Stimulated activated CD8-positive, alpha-beta memory T cell treated with anti-CD3 and anti-CD28 coated beads, Interleukin-4, amount 100 ng/mL, for 1 hour (primary cell): Measurements from ENCODE around the gene PASD1.
"Not testable (repeated sequence)": the region's sequence is repeated elsewhere in the genome, so short reads cannot be mapped to it uniquely, and the experiment has no call there.

Experiments used
- DNase-seq, 2 donors: peaks; one replicate each; pipeline ENCODE4 v3.0.0-alpha.2; 2020; ENCODE audit warnings: low read depth in 2 of 2, low spot score in 1 of 2

The PASD1 gene

GRCh38 chrX:151621422-151621821 lies 57.9 kb downstream of the PASD1 start:
- no peak for DNase-seq

GRCh38 chrX:151624677-151625076 lies 61.2 kb downstream of the PASD1 start:
- DNase-seq, result no peak

DNA sequence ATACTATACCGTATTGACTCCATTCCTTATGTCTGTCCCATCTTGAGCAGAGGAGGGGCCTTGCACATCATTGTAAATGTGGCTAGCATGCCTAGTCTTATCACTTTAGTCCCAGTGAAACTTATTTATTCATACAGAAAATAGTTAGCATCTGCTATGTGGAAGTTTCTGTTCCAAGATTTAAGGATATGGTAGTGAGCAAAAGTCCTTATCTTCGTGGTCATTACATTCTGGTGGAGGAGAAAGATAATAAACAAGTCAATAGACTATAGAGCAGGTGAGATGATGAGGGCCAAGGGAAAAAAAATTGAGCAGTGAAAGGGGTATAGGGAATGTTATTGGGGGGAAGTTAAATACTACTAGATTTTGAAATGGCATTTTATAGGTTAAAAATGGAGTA lies 68.3 kb downstream of the PASD1 start:
- no peak for DNase-seq

- DNase-seq, result no peak
Measured at GRCh38 chrX:151633157-151633556, 69.7 kb downstream of the PASD1 start.

- no peak for DNase-seq
Measured at GRCh38 chrX:151634937-151635336, 71.5 kb downstream of the PASD1 start.

GRCh38 chrX:151641564-151641963 lies 78.1 kb downstream of the PASD1 start:
- DNase-seq, result no peak

GRCh38 chrX:151675121-151675746 lies 111.8 kb downstream of the PASD1 start:
- DNase-seq, result no peak

DNA sequence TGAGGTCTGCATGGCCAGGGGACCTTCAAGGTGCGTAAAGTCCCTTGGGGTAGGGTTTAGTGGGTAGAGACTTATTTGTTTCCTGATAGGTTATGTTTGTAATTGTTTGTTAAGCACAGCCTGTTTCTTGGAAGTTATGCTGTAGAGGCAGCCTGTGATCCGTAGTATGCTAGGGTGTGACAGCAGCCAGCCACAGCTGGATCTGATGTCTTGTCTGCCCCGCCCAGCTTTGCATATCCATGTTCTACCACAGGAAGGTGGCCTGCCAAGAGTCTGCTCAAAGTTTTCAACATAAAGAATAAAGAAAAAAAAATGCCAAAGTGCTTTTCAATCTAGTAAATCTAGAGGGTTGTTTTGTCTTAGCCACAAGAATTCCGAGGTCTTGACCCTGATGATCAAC lies 112.7 kb downstream of the PASD1 start:
- DNase-seq, result no peak

GRCh38 chrX:151679798-151680402 lies 116.4 kb downstream of the PASD1 start:
- DNase-seq, result no peak

GRCh38 chrX:151680805-151681204 lies 117.3 kb downstream of the PASD1 start:
- peak; percentile 7 to 12 for DNase-seq

DNA sequence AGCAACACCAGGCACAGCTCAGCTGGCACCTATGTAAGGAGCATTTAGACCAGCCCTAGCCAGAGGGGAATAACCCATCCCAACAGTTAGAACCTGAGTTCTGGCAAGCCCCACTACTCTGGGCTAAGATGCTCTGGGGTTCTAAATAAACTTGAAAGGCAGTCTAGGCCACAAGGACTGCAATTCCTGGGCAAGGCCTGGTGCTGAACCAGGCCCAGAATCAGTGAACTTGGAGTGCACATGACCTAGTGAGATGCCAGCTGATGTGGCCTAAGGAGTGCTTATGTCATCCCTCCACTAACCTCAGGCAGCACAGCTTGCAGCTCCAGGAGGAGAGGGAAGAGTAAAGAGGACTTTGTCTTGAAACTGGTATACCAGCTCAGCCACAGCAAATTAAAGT lies 124.2 kb downstream of the PASD1 start:
- no peak for DNase-seq

DNA sequence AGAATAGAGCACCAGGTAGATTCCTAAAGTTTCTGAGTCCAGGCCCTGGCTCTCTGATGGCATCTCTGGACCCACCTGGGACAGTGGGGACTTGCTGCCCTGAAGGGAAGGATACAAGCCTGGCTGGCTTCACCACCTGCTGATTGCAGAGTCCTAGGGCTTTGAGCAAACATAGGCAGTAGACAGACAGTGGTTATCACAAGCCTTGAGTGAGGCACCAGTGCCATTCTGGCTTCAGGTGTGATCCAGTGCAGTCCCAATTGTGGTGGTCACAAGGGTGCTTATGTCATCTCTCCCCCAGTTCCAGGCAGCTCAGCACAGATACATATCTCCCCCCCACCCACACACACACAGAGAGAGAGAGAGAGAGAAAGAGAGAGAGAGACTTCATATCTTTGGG lies 125.2 kb downstream of the PASD1 start:
- no peak for DNase-seq

DNA sequence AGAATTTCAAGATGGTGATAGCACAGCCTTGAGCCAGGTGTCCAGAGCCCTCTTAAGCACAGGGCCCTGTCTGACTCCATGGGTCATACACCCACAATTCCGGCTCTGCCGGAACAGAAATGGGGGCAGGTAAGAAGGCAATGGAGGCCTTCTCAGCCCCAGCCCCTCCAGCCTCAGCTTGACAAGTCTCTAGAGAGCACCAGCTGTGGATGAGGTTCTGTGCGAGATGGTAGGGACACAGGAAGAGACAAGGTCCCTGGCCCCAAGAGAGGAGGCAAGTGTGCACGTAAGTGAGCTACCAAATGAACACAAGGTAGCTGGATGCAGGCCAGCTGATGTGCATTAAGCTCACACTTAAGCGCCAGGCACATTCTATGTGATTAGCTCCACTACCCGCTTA lies 129.3 kb downstream of the PASD1 start:
- DNase-seq, result no peak

- DNase-seq, result no peak
Measured at GRCh38 chrX:151694121-151694520, 130.6 kb downstream of the PASD1 start.

- DNase-seq, result no peak
Measured at GRCh38 chrX:151694661-151695582, 131.4 kb downstream of the PASD1 start, which contains the start of gene PRRG3. PRRG3 (plus strand) TSS chrX:151695458; CDS start chrX:151698815, 3,357 bp downstream.

- DNase-seq, result no peak
Measured at GRCh38 chrX:151695583-151696340, 132.3 kb downstream of the PASD1 start.

- DNase-seq, result not testable (repeated sequence)
Measured at GRCh38 chrX:151697082-151697481, 133.6 kb downstream of the PASD1 start.

GRCh38 chrX:151697522-151697921 lies 134.0 kb downstream of the PASD1 start:
- no peak for DNase-seq

DNA sequence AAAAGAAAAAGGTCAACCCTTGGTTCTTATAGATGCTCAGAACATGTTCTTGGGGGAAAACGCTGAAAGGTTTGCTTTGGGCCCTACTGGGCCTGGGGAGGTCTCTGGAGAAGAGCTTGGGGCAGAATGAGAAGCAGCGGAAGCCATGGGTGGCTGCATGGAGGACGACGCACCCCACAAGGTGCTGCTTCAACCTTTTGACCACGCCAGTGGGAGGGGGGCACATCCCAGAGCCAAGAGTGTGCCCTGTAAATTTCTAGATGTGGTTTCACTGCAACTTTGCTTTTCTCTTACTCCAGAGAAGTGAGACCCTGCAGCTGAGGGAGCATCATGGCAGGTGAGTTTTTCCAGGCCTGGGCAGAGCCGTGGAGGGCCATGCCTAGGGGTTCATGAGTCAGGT lies 135.0 kb downstream of the PASD1 start:
- no peak for DNase-seq

- no peak for DNase-seq
Measured at GRCh38 chrX:151699746-151700145, 136.3 kb downstream of the PASD1 start.

- no peak for DNase-seq
Measured at GRCh38 chrX:151700581-151700980, 137.1 kb downstream of the PASD1 start.
